Caco-2 (cell line): ENCODE data around the gene FBXO31. TPM values are rescaled to one million over a fixed set of nuclear protein-coding genes. Genes with fewer than 3 reads are reported as not detected.

Source experiments
- BruUV-seq: library from RNA; stranded (reverse); fragments of 400-500 nt; replicated peaks from 2 replicates; lab custom pipeline; 2021; lab: Mats Ljungman, UMichigan
- CTCF ChIA-PET: fragments of 300-600 bp; sonication (Branson Sonifier 250); formaldehyde crosslinking; loops from one replicate; lab custom pipeline; 2022; ENCODE audit warnings: antibody characterized with exemption; lab: Charles Lee
- POLR2A ChIA-PET: fragments of 300-600 bp; sonication (Branson Sonifier 250); formaldehyde crosslinking; loops from one replicate; lab custom pipeline; 2022; ENCODE audit warnings: antibody characterized with exemption; lab: Charles Lee
- DNase-seq, 2 experiments: peaks; one replicate each; pipeline versions ENCODE4 v3.0.0 to v3.0.0-alpha.2; 2020 to 2022
- H3K27me3 ChIP-seq: replicated peaks from 2 replicates; pipeline ENCODE4 v1.6.0; 2011; ENCODE audit warnings: low read length; ENCODE audit not compliant: control insufficient read depth, insufficient read depth
- H3K36me3 ChIP-seq: 2 replicates; pipeline ENCODE4 v1.5.1; 2011; ENCODE audit warnings: low read length; ENCODE audit not compliant: control insufficient read depth, insufficient read depth
- H3K4me1 ChIP-seq: fragments of 250-450 bp; sonication (Bioruptor Pico); 2 replicates; pipeline ENCODE4 v1.5.1; 2020; ENCODE audit warnings: mild to moderate bottlenecking
- H3K4me3 ChIP-seq: 2 replicates; pipeline ENCODE4 v1.5.1; 2011; ENCODE audit warnings: low read depth, mild to moderate bottlenecking, control low read depth, low read length
- H3K9me3 ChIP-seq: fragments of 250-450 bp; sonication (Bioruptor Pico); 2 replicates; pipeline ENCODE4 v1.5.1; 2020; ENCODE audit warnings: mild to moderate bottlenecking, moderate library complexity
- H3K27ac Mint-ChIP-seq: one replicate; pipeline ENCODE4 v1.8.0; 2022; ENCODE audit warnings: mixed read lengths; ENCODE audit not compliant: unreplicated experiment
- H3K27me3 Mint-ChIP-seq: one replicate; pipeline ENCODE4 v1.8.0; 2022; ENCODE audit warnings: mixed read lengths; ENCODE audit not compliant: insufficient read depth, unreplicated experiment
- H3K36me3 Mint-ChIP-seq: one replicate; pipeline ENCODE4 v1.8.0; 2022; ENCODE audit warnings: mild to moderate bottlenecking, mixed read lengths; ENCODE audit not compliant: insufficient read depth, unreplicated experiment
- H3K4me1 Mint-ChIP-seq: one replicate; pipeline ENCODE4 v1.8.0; 2022; ENCODE audit warnings: low read depth, mixed read lengths; ENCODE audit not compliant: unreplicated experiment
- H3K4me3 Mint-ChIP-seq: one replicate; pipeline ENCODE4 v1.8.0; 2022; ENCODE audit warnings: mild to moderate bottlenecking, moderate library complexity, mixed read lengths; ENCODE audit not compliant: unreplicated experiment
- H3K9me3 Mint-ChIP-seq: one replicate; pipeline ENCODE4 v1.8.0; 2022; ENCODE audit warnings: mixed read lengths; ENCODE audit not compliant: unreplicated experiment
- intact Hi-C: fragments of 100-400 bp; cut with micrococcal nuclease; formaldehyde crosslinking; loops from one replicate; pipeline ENCODE4 v1.10.0; 2022; ENCODE audit not compliant: unreplicated experiment
- total RNA-seq: library from RNA; stranded (reverse); gene quantifications from 2 replicates; pipeline ENCODE4 v1.2.3, GENCODE V29; 2022
- TF ChIP-seq, protein P1 (sequence below), 2 experiments: fragments of 200-600 bp in 1 of 2; IDR thresholded peaks; 1 replicate in 1 of 2; 2 replicates in 1 of 2; pipeline versions ENCODE4 v1.5.1 to v1.8.0; 2011 to 2022; ENCODE audit warnings: antibody characterized with exemption in 1 of 2, control low read depth in 1 of 2, inconsistent platforms in 1 of 2, low read depth in 1 of 2, low read length in 1 of 2, mild to moderate bottlenecking in 1 of 2, moderate library complexity in 1 of 2; ENCODE audit not compliant: insufficient read depth in 1 of 2, severe bottlenecking in 1 of 2, unreplicated experiment in 1 of 2

The FBXO31 gene
- total RNA-seq, 1 experiment from 2014 or later, result 55.6 TPM

DNA sequence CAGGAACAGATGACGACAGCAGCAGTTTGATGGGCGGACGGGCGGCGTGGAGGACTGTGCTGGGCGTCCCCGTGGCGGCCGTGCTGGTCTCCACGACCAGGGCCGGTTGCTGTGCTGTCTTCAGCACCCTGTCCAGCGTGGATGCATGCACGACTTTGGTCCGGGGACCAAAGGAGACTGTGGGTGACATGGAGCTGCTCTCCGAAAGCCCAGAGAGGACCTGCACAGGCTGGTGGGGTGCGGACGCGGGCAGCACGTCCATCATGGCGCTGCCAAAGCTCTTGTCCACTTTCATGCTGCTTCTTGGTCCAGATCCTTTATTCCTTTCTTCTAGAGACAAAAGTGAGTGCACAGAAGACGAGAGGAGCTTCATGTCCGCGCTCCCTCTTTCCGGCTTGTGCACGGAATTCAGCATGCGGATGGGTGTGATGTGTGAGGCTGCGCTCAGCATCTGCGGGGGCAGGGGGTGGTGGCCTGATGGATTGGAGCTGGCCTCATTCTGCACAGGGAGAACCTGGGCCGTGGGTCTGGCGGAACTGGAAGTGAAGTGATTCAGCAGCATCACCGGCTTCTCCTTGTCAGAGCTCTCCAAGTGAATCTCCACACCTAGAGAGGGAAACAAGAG, 28.9 kb upstream of the FBXO31 start:
- no peaks in the 10 kb centered on the region for H3K9me3 Mint-ChIP-seq
- POLR2A ChIA-PET, result no interaction called here
- no TSS peak for BruUV-seq
- H3K9me3 ChIP-seq, result no peaks in the 10 kb centered on the region
- no peak for DNase-seq
- CTCF ChIA-PET, result interaction anchor here (1.8 kb wide), 1 partner anchor 159 kb away, joined by 5 read pairs; no protein-coding TSS in a partner anchor
- H3K4me1 ChIP-seq, result peaks cover 5% of the 10 kb centered on the region; the same call in 1 of the 2 replicates
- intact Hi-C loops, result loop anchor here (10.0 kb wide), 1 partner anchor 162 kb away; no protein-coding TSS in a partner anchor
- H3K27me3 ChIP-seq, result no peaks in the 10 kb centered on the region
- TF ChIP-seq, protein P1, sequence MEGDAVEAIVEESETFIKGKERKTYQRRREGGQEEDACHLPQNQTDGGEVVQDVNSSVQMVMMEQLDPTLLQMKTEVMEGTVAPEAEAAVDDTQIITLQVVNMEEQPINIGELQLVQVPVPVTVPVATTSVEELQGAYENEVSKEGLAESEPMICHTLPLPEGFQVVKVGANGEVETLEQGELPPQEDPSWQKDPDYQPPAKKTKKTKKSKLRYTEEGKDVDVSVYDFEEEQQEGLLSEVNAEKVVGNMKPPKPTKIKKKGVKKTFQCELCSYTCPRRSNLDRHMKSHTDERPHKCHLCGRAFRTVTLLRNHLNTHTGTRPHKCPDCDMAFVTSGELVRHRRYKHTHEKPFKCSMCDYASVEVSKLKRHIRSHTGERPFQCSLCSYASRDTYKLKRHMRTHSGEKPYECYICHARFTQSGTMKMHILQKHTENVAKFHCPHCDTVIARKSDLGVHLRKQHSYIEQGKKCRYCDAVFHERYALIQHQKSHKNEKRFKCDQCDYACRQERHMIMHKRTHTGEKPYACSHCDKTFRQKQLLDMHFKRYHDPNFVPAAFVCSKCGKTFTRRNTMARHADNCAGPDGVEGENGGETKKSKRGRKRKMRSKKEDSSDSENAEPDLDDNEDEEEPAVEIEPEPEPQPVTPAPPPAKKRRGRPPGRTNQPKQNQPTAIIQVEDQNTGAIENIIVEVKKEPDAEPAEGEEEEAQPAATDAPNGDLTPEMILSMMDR (IDR thresholded peaks at IDR 0.05; ENCODE audit: insufficient read depth in 1 of 2, low read depth in 1 of 2, low read length in 1 of 2, severe bottlenecking in 1 of 2, unreplicated experiment in 1 of 2), result no peak
- H3K27me3 Mint-ChIP-seq, result no peaks in the 10 kb centered on the region
- H3K4me3 ChIP-seq, result no peak overlapping the region
- peaks cover 9% of the 10 kb centered on the region for H3K4me1 Mint-ChIP-seq
- H3K36me3 Mint-ChIP-seq, result peaks cover 79% of the 10 kb centered on the region
- H3K27ac Mint-ChIP-seq, result no peak overlapping the region
- H3K4me3 Mint-ChIP-seq, result no peak overlapping the region
- H3K36me3 ChIP-seq, result peaks cover 5% of the 10 kb centered on the region

DNA sequence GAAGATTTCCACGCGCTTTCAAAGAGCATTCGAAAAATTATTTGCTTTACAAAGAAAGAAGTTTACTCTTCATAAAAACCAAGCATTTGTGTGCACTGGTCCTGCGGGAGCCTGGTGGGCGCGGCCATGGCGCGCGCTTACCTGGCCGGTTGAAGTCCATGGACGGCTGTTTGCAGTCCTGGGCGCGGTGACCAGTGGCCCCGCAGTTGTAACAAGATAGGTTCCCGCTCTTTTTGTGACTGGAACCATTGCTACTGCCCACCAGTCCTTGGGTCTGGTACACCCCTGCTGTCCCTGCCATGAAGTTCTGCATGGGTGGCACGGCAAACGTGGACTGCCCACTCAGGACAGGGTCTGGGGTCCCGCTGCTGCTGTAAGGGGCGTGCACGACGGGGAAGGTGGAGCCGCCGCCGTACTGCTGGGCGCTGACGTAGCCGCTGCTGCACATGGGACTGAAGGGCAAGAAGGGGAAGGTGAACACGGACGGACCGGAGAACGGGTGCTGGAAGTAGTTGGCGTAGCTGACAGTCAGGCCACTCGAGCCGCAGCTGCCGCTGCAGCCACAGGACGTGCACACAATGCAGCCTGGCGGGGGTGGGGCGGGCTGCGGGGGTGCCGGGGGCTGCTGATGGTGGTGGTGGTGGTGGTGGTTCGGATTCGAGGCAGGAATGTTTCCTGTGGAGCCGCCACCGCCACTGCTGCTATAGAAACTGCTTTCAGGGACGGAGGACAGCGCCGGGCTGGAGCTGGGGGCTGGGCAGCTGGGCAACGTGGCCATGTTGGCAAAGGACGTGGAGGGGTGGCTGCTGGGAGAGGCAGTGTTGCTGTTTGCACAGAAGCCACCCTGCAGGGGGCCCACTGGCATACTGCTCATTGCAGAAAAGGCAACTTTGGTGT, 28.0 kb upstream of the FBXO31 start:
- intact Hi-C loops, result loop anchor here (10.0 kb wide), 1 partner anchor 163 kb away; no protein-coding TSS in a partner anchor
- H3K27ac Mint-ChIP-seq, result no peak overlapping the region
- H3K9me3 Mint-ChIP-seq, result no peaks in the 10 kb centered on the region
- no peak for DNase-seq
- no peaks in the 10 kb centered on the region for H3K27me3 Mint-ChIP-seq
- BruUV-seq, result no TSS peak
- TF ChIP-seq, protein P1 (IDR thresholded peaks at IDR 0.05; ENCODE audit: insufficient read depth in 1 of 2, low read depth in 1 of 2, low read length in 1 of 2, severe bottlenecking in 1 of 2, unreplicated experiment in 1 of 2), result no peak
- peaks cover 80% of the 10 kb centered on the region for H3K36me3 Mint-ChIP-seq
- CTCF ChIA-PET, result no interaction called here
- no peak overlapping the region for H3K4me3 Mint-ChIP-seq
- Histone ChIP-seq H3K4me1 (no peaks in the 10 kb centered on the region), H3K4me3 (no peak overlapping the region), H3K9me3 (no peaks in the 10 kb centered on the region), H3K27me3 (no peaks in the 10 kb centered on the region), H3K36me3 (peaks cover 5% of the 10 kb centered on the region)
- peaks cover 9% of the 10 kb centered on the region for H3K4me1 Mint-ChIP-seq
- POLR2A ChIA-PET, result no interaction called here

DNA sequence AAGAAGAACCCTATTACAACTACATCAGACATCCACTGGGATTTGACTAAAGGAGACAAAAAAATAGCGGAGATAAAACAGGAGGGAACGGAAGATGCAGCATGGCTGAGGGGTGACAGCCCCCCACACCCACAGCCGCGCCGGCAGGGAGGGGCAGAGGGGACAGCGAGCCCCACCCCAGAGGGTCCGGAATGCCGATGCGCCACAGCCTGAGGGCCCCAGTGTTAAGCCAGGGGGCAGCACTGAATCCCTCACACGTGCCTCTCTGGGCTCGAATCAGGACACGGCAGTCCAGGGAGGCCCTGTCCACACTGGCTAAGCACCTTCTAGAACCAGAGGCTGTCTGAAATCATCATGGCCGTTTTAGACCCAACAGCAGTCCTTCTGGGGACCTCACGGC, 27.4 kb upstream of the FBXO31 start:
- DNase-seq, result no peak
- peaks cover 6% of the 10 kb centered on the region for H3K36me3 ChIP-seq
- H3K4me3 Mint-ChIP-seq, result no peak overlapping the region
- peaks cover 9% of the 10 kb centered on the region for H3K4me1 Mint-ChIP-seq
- no peaks in the 10 kb centered on the region for H3K4me1 ChIP-seq
- no TSS peak for BruUV-seq
- CTCF ChIA-PET, result no interaction called here
- H3K4me3 ChIP-seq, result no peak overlapping the region
- POLR2A ChIA-PET, result no interaction called here
- no peaks in the 10 kb centered on the region for H3K9me3 ChIP-seq
- no peak overlapping the region for H3K27ac Mint-ChIP-seq
- peaks cover 79% of the 10 kb centered on the region for H3K36me3 Mint-ChIP-seq
- intact Hi-C loops, result loop anchor here (10.0 kb wide), 1 partner anchor 164 kb away; no protein-coding TSS in a partner anchor
- H3K27me3 ChIP-seq, result no peaks in the 10 kb centered on the region
- no peaks in the 10 kb centered on the region for H3K27me3 Mint-ChIP-seq
- H3K9me3 Mint-ChIP-seq, result no peaks in the 10 kb centered on the region
- TF ChIP-seq, protein P1 (IDR thresholded peaks at IDR 0.05; ENCODE audit: insufficient read depth in 1 of 2, low read depth in 1 of 2, low read length in 1 of 2, severe bottlenecking in 1 of 2, unreplicated experiment in 1 of 2), result no peak
